ENCODE results near the gene EPHA3. TPM values are rescaled to one million over a fixed set of nuclear protein-coding genes. Genes with fewer than 3 reads are reported as not detected.

The EPHA3 gene
- total and polyA plus RNA-seq, 10 of the 15 experiments (the other 5 are each of a cell fraction or from before 2014, with no cell fraction given), result 0.03 to 39.0 (median 0.07) TPM; not detected in 4

DNA sequence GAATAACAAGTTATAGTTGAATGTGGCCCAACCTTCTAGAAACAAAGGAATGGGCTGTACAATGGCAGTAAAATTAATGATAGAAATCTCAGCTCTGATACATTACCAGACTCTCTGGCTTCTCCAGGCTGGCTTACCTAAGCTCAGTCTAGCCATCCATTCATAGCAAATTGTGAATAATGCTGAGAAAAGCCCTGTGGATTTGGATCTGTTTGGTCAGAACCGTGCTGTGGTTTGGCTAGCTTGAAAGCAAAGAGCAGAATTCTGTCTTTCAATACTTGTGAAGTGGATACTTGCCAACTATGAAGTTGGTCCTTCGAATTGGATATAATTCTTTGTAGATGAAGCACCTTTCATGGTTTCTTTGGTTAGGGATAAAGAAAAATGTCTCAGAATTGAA, 199.1 kb downstream of the EPHA3 start:
- H3K27me3 ChIP-seq (replicated peaks in 1 of 2; ENCODE audit: control insufficient read depth in 2 of 2, insufficient read depth in 2 of 2, low read length in 1 of 2), result no peaks in the 10 kb centered on the region
- no peaks in the 10 kb centered on the region for H4K20me1 ChIP-seq (ENCODE audit: control insufficient read depth, insufficient read depth)
- 5% methylated on average over 2 of the region's 2 CpGs for WGBS (ENCODE audit: insufficient coverage, insufficient replicate concordance, low lambda C conversion rate, missing lambda C conversion rate)
- no peak for TF ChIP-seq SREBF1 (IDR thresholded peaks at IDR 0.05; ENCODE audit: low read length)
- TF ChIP-seq EP300 (IDR thresholded peaks at IDR 0.05; ENCODE audit: borderline replicate concordance in 1 of 2, control insufficient read depth in 1 of 2, low read depth in 2 of 2, low read length in 2 of 2), result no peak
- TF ChIP-seq IRF4 (IDR thresholded peaks at IDR 0.05; ENCODE audit: low read depth, low read length), result no peak
- no peak for TF ChIP-seq KLF5 (IDR thresholded peaks at IDR 0.05; ENCODE audit: partially characterized antibody)
- no peak for TF ChIP-seq KAT2A (conservative IDR thresholded peaks at IDR 0.05; ENCODE audit: control insufficient read depth, low read depth, low read length)
- TF ChIP-seq, protein P1, sequence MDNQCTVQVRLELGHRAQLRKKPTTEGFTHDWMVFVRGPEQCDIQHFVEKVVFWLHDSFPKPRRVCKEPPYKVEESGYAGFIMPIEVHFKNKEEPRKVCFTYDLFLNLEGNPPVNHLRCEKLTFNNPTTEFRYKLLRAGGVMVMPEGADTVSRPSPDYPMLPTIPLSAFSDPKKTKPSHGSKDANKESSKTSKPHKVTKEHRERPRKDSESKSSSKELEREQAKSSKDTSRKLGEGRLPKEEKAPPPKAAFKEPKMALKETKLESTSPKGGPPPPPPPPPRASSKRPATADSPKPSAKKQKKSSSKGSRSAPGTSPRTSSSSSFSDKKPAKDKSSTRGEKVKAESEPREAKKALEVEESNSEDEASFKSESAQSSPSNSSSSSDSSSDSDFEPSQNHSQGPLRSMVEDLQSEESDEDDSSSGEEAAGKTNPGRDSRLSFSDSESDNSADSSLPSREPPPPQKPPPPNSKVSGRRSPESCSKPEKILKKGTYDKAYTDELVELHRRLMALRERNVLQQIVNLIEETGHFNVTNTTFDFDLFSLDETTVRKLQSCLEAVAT (IDR thresholded peaks at IDR 0.05), result no peak
- TF ChIP-seq, protein P2, sequence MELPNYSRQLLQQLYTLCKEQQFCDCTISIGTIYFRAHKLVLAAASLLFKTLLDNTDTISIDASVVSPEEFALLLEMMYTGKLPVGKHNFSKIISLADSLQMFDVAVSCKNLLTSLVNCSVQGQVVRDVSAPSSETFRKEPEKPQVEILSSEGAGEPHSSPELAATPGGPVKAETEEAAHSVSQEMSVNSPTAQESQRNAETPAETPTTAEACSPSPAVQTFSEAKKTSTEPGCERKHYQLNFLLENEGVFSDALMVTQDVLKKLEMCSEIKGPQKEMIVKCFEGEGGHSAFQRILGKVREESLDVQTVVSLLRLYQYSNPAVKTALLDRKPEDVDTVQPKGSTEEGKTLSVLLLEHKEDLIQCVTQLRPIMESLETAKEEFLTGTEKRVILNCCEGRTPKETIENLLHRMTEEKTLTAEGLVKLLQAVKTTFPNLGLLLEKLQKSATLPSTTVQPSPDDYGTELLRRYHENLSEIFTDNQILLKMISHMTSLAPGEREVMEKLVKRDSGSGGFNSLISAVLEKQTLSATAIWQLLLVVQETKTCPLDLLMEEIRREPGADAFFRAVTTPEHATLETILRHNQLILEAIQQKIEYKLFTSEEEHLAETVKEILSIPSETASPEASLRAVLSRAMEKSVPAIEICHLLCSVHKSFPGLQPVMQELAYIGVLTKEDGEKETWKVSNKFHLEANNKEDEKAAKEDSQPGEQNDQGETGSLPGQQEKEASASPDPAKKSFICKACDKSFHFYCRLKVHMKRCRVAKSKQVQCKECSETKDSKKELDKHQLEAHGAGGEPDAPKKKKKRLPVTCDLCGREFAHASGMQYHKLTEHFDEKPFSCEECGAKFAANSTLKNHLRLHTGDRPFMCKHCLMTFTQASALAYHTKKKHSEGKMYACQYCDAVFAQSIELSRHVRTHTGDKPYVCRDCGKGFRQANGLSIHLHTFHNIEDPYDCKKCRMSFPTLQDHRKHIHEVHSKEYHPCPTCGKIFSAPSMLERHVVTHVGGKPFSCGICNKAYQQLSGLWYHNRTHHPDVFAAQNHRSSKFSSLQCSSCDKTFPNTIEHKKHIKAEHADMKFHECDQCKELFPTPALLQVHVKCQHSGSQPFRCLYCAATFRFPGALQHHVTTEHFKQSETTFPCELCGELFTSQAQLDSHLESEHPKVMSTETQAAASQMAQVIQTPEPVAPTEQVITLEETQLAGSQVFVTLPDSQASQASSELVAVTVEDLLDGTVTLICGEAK (IDR thresholded peaks at IDR 0.05; ENCODE audit: borderline replicate concordance), result no peak
- no peak for TF ChIP-seq CEBPB (IDR thresholded peaks at IDR 0.05; ENCODE audit: borderline replicate concordance in 1 of 2, low read depth in 2 of 2, low read length in 2 of 2)
- TF ChIP-seq STAT3 (IDR thresholded peaks at IDR 0.05; ENCODE audit: low read depth, low read length), result no peak
- TF ChIP-seq ZSCAN29 (IDR thresholded peaks at IDR 0.05), result no peak
- TF ChIP-seq POLR2AphosphoS2 (IDR thresholded peaks at IDR 0.05; ENCODE audit: low read depth, low read length), result no peak
- TF ChIP-seq BCL11A (IDR thresholded peaks at IDR 0.05; ENCODE audit: low read depth, low read length), result no peak
- TF ChIP-seq, protein P3, sequence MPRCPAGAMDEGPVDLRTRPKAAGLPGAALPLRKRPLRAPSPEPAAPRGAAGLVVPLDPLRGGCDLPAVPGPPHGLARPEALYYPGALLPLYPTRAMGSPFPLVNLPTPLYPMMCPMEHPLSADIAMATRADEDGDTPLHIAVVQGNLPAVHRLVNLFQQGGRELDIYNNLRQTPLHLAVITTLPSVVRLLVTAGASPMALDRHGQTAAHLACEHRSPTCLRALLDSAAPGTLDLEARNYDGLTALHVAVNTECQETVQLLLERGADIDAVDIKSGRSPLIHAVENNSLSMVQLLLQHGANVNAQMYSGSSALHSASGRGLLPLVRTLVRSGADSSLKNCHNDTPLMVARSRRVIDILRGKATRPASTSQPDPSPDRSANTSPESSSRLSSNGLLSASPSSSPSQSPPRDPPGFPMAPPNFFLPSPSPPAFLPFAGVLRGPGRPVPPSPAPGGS (IDR thresholded peaks at IDR 0.05; ENCODE audit: borderline replicate concordance, insufficient read depth, low read depth, low read length, poor library complexity, severe bottlenecking), result no peak
- TF ChIP-seq TCF7 (IDR thresholded peaks at IDR 0.05; ENCODE audit: borderline replicate concordance), result no peak
- no peak for TF ChIP-seq POLR2AphosphoS5 (IDR thresholded peaks at IDR 0.05; ENCODE audit: low read length)
- no peak for TF ChIP-seq MEF2B (IDR thresholded peaks at IDR 0.05; ENCODE audit: partially characterized antibody, poor library complexity, severe bottlenecking)
- BruUV-seq (replicated peaks), result no TSS peak
- no peak for ATAC-seq
- intact Hi-C loops (cut with micrococcal nuclease; ENCODE audit: unreplicated experiment), result no loop called here
- no peaks in the 10 kb centered on the region for H3K4me1 ChIP-seq (ENCODE audit: control insufficient read depth, insufficient read depth, low read length)
- ChIA-PET RAD21 (ENCODE audit: unreplicated experiment) (no interaction called here), CTCF (interaction anchor here (0.7 to 1.7 kb wide), 3 partner anchors 9 to 785 kb away, joined by 3 to 5 read pairs (median 3); no protein-coding TSS in a partner anchor), SMC1A (ENCODE audit: uncharacterized antibody, unreplicated experiment) (interaction anchor here (0.8 to 1.7 kb wide), 2 partner anchors 9 to 10 kb away, joined by 3 to 5 read pairs; no protein-coding TSS in a partner anchor), POLR2A (no interaction called here)
- H3K4me2 ChIP-seq (ENCODE audit: control insufficient read depth, insufficient read depth), result no peak overlapping the region
- in situ Hi-C loops (cut with MboI), result no loop called here
- no peak for FAIRE-seq
- H3K36me3 ChIP-seq (ENCODE audit: control insufficient read depth in 2 of 2, insufficient read depth in 2 of 2, low read length in 1 of 2), result no peaks in the 10 kb centered on the region
- no peaks in the 10 kb centered on the region for H3K79me2 ChIP-seq (ENCODE audit: control insufficient read depth, insufficient read depth, low read length)
- H3K9me3 ChIP-seq (replicated peaks; ENCODE audit: control insufficient read depth, insufficient read depth, low read length), result no peaks in the 10 kb centered on the region
- no peak overlapping the region for H3K9ac ChIP-seq (ENCODE audit: control insufficient read depth, insufficient read depth, low read length)
- H3K27ac ChIP-seq (ENCODE audit: control insufficient read depth, insufficient read depth), result no peak overlapping the region
- H3K4me3 ChIP-seq, result no peak overlapping the region
- no peak overlapping the region for H2AFZ ChIP-seq (ENCODE audit: control insufficient read depth, low read depth, low read length)
- no peak for DNase-seq (ENCODE audit: low read depth, low spot score)

Data from GM12878 (cell line).